GM21825 (cell line): ENCODE measurements around the gene SHLD2.
"Not testable (repeated sequence)": the region's sequence is repeated elsewhere in the genome, so short reads cannot be mapped to it uniquely, and the experiment has no call there.

Source experiments
- ATAC-seq: cut with Tn5 transposase; IDR thresholded peaks from one replicate; pipeline ENCODE4 v1.9.1; 2021; ENCODE audit warnings: mild to moderate bottlenecking, moderate library complexity; ENCODE audit not compliant: unreplicated experiment

The SHLD2 gene

DNA sequence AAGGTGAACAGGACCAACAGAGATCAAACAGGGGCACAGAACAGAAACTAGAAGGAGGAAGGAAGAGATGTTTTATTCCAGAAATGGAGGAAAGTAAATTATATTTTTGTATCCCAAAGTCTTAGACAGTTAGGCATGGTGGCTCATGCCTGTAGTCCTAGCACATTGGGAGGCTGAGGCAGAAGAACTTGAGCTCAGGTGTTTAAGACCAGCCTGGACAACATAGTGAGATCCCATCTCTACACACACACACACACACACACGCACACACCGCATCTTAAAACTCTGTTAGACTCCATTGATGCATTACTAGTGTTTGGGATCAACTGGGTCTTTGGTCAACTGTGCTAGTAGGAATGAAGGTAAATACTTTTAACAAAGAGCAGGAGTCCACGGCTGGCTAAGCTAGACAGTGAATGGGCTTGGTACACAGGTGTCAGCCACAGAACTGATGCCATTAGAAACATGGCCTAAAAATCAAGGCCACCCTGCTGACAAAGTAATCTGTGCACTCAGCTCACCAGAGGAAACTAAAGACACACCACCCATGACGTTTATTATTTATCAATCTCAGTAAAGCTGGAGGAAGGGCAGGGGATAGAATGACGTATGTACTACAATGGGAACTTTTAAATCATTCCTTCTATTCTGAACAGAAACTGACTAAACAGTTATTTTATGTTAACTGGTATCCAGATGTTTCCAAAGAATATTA, 11.3 kb upstream of the SHLD2 start:
- peak; percentile 30 for ATAC-seq

- ATAC-seq: peak; percentile 58
Measured at GRCh38 chr10:87084291-87084782, 10.7 kb upstream of the SHLD2 start.

DNA sequence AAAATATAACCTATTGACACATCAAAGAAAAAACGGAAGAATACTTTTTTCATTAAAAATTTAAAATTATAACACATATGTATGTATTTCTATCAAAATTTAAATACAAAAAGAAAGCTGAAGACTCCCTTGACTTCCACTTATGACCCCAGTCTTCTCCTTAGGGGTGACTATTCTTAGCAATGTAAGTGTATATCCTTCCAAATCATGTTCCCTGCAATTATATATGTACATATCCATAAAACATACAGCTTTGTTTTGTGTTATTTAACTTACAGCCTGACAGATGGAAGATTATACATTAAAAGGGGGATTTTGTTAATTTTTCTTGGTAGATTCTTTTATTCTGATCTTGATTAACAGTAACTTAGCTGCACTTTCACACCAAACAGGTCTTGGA, 9.5 kb upstream of the SHLD2 start:
- no peak for ATAC-seq

- no peak for ATAC-seq
Measured at GRCh38 chr10:87089746-87090145, 5.3 kb upstream of the SHLD2 start.

DNA sequence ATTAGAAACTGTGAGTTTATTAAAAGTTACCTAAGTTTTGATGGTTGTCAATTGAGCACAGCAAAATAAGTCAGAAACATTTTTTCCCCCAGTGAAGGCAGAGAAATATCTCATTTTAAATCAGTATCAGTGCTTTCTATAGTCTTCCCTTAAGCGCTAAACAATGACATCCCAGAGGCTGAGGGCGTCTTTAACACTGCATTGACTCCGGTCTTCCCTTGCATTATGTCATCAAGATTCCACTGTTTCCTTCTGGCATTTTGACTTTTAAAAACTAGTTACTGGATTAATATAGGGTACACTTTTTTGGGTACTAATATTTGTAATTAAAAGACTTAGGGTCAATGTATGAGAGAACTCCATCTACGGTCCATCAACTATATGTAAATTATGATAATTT, 4.2 kb upstream of the SHLD2 start:
- ATAC-seq: no peak

GRCh38 chr10:87092376-87092860, 2.6 kb upstream of the SHLD2 start:
- no peak for ATAC-seq

GRCh38 chr10:87092861-87093631, 2.0 kb upstream of the SHLD2 start:
- no peak for ATAC-seq

- peak; percentile 25 for ATAC-seq
Measured at GRCh38 chr10:87093632-87094372, 1.2 kb upstream of the SHLD2 start.

DNA sequence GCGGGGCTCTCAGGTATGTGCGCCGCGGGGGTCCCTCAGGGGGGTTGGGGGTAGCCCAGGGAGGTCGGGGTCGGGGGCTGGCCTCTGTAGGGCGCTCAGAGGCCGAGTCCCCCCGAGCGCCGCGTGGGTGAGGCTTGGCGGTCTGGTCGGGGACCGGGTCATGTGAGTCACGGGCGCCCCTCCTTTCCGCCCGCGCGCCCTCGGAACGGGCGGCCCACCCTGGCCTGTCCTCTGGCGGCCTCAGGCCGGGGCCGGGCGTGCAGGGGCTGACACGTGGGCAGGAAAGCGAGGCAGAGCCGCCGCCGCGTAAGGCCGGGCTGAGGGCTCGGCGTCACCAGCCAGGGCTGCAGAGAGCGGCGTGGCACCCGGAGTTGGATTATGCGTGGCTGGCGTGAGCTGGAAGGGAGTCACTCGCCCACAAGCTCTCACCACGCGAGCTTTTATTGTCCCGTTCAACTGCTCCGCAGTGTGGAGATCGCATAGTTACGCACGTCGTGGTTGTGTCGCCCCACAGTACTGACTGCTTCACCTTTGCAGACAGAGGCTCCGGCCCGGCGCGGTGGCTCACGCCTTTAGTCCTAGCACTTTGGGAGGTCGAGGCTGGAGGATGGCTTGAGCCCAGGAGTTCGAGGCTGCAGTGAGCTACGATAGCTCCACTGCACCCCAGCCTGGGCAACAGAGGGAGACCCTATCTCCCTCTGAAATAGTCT, 385 bp downstream of the SHLD2 start:
- peak; percentile 39 for ATAC-seq

- no peak for ATAC-seq
Measured at GRCh38 chr10:87101996-87102395, 7.0 kb downstream of the SHLD2 start.

GRCh38 chr10:87104727-87105126, 9.7 kb downstream of the SHLD2 start:
- not testable (repeated sequence) for ATAC-seq

DNA sequence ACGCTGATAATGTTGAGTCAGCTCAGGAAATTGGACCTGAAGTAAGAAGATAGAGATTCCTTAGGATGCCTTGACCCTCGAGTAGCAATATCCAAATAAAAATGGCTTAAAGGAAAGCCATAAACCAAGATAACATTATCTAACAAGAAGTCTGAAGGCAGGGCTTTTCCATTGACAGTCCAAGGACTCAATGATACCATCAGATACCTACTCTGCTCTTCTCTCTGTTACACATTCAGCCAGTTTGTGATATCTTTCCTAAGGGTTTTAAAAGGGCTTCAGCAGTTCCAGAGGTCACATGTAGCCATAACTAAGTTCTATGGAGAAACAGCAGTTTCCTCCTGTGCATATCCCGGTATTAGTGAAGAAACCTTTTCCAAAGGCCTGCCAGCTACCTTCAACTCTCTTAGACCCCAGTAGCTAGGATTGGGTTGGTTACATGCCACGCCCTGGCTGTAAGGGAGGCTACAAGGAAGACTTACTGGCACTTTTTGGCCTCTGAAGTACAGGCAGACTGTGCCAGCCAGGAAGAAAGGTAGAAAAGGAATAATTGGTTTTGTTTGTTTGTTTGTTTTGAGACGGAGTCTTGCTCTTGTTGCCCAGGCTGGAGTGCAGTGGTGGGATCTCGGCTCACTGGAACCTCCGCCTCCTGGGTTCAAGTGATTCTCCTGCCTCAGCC, 10.6 kb downstream of the SHLD2 start:
- ATAC-seq: no peak

DNA sequence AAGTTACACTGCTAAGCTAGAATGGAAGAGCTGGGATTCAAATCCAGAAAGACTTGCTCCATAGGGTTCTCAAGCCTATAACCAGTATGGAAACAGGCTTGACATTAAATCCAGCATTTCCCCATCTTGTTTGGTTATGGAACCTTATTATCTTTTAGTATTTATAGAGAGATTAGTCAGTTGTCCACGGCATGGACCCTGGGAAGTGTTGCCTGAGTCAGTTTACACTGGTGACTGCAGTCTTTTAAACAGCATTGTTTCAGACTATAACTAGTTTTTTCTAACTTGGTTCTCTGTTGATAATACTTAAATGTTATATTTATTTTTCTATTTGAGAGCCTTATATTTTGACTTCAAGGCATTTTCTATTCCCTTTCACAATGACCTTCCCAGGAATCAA, 23.1 kb downstream of the SHLD2 start:
- ATAC-seq: not testable (repeated sequence)

GRCh38 chr10:87119029-87119428, 24.0 kb downstream of the SHLD2 start:
- not testable (repeated sequence) for ATAC-seq

GRCh38 chr10:87123351-87123750, 28.3 kb downstream of the SHLD2 start:
- not testable (repeated sequence) for ATAC-seq

- ATAC-seq: not testable (repeated sequence)
Measured at GRCh38 chr10:87127048-87127447, 32.0 kb downstream of the SHLD2 start.

GRCh38 chr10:87127607-87128156, 32.7 kb downstream of the SHLD2 start:
- not testable (repeated sequence) for ATAC-seq

DNA sequence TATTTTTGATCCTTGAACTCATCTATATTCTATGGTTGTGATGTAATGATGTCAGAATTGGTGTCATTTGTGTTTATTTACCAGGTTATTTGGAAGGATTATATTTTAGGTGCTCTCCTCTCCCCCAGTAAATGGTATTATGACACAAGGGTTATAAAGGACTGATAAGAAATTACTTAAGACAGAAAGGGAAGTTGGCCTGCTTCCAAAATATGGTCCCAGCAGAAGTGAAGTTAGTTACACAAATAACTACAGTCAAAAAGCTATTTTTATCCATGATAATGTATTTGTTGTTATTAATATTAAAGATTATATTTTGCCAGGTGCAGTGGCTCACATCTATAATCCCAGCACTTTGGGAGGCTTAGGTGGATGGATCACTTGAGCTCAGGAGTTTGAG, 37.2 kb downstream of the SHLD2 start:
- not testable (repeated sequence) for ATAC-seq

GRCh38 chr10:87133936-87134335, 38.9 kb downstream of the SHLD2 start:
- not testable (repeated sequence) for ATAC-seq

GRCh38 chr10:87134440-87134839, 39.4 kb downstream of the SHLD2 start:
- not testable (repeated sequence) for ATAC-seq
